Esophagus muscularis mucosa (tissue), 4 donors: ENCODE results near the gene DHRS3. TPM values are rescaled to one million over a fixed set of nuclear protein-coding genes. Genes with fewer than 3 reads are reported as not detected.

Experiments
- DNase-seq: peaks from one replicate; pipeline ENCODE4 v3.0.0-alpha.2; 2017; ENCODE audit errors: extremely low spot score
- H3K27ac ChIP-seq, 4 donors: fragments of 200-600 bp; sonication (generic); replicated peaks in 1 of 4; 1 replicate in 3 of 4; 2 replicates in 1 of 4; pipeline ENCODE4 v1.5.1; 2016 to 2019; ENCODE audit warnings: mild to moderate bottlenecking in 1 of 4
- H3K27me3 ChIP-seq, 4 donors: fragments of 200-600 bp; sonication (generic); one replicate each; pipeline versions ENCODE4 v1.5.1 to v1.6.0; 2016 to 2019
- H3K36me3 ChIP-seq, 4 donors: fragments of 200-600 bp; sonication (generic); one replicate each; pipeline ENCODE4 v1.5.1; 2016 to 2019
- H3K4me1 ChIP-seq, 4 donors: fragments of 200-600 bp; sonication (generic); one replicate each; pipeline ENCODE4 v1.5.1; 2016 to 2019
- H3K4me3 ChIP-seq, 4 donors: fragments of 200-600 bp; sonication (generic); 1 replicate in 2 of 4; 2 replicates in 2 of 4; pipeline ENCODE4 v1.5.1; 2016 to 2019; ENCODE audit warnings: mild to moderate bottlenecking in 4 of 4, moderate library complexity in 1 of 4
- H3K9me3 ChIP-seq, 4 donors: fragments of 200-600 bp; sonication (generic); 1 replicate in 3 of 4; 2 replicates in 1 of 4; pipeline ENCODE4 v1.5.1; 2016 to 2019
- CTCF ChIP-seq, 3 experiments: fragments of 200-600 bp in 2 of 3; fragments of 450-650 bp in 1 of 3; sonication (generic) in 2 of 3; IDR thresholded peaks; one replicate each; pipeline ENCODE4 v1.5.1; 2017 to 2019; ENCODE audit warnings: antibody characterized with exemption in 3 of 3, mild to moderate bottlenecking in 2 of 3, moderate library complexity in 1 of 3
- EP300 ChIP-seq: sonication (generic); formaldehyde crosslinking; IDR thresholded peaks from one replicate; pipeline ENCODE4 v1.6.1; 2017; ENCODE audit warnings: antibody characterized with exemption
- POLR2A ChIP-seq: fragments of 450-650 bp; IDR thresholded peaks from one replicate; pipeline ENCODE4 v1.6.1; 2017; ENCODE audit warnings: antibody characterized with exemption, moderate library complexity, mild to moderate bottlenecking, low read depth
- POLR2AphosphoS5 ChIP-seq, 2 donors: sonication (generic); formaldehyde crosslinking; IDR thresholded peaks; one replicate each; pipeline ENCODE4 v1.6.1; 2017; ENCODE audit warnings: antibody characterized with exemption in 2 of 2
- WGBS: methylation state at CpG from one replicate; pipeline ENCODE4 v1.1.5; 2018; 5-methylcytosine and 5-hydroxymethylcytosine counted together
- intact Hi-C: fragments of 100-400 bp; cut with DNase I; formaldehyde crosslinking; loops from one replicate; pipeline ENCODE4 v1.15.1; 2023
- total RNA-seq, 4 donors: library from RNA; depleted of rRNA; stranded (reverse); fragments of >200 nt; gene quantifications; one replicate each; pipeline versions ENCODE4 v1.1.0 to v1.2.1, GENCODE V29; 2016

Gene DHRS3
- total RNA-seq, 4 donors from 2014 or later: 130 to 237 (median 200) TPM

GRCh38 chr1:12600880-12601633, 17.0 kb downstream of the DHRS3 start:
- peaks cover 0 to 17% (median 8%) of the 10 kb centered on the region in 4 donors for H3K36me3 ChIP-seq
- WGBS: 64% methylated on average over 9 of the region's 9 CpGs
- no peaks in the 10 kb centered on the region for H3K9me3 ChIP-seq
- intact Hi-C loops: loop anchor here (2.0 kb wide), 1 partner anchor 16 kb away; no protein-coding TSS in a partner anchor
- TF ChIP-seq CTCF (IDR thresholded peaks at IDR 0.05): peak; percentile 37 to 51 (median 38)
- no peak for TF ChIP-seq EP300
- TF ChIP-seq POLR2AphosphoS5 (IDR thresholded peaks at IDR 0.05): peak in 1 of 2 donors; percentile 18
- H3K27me3 ChIP-seq: no peaks in the 10 kb centered on the region
- H3K4me1 ChIP-seq: peaks cover 92 to 100% (median 94%) of the 10 kb centered on the region in 4 donors
- H3K27ac ChIP-seq: peak overlapping the region; percentile 92 to 95 (median 94)
- no peak overlapping the region for H3K4me3 ChIP-seq
- no peak for DNase-seq

GRCh38 chr1:12600335-12600734, 17.7 kb downstream of the DHRS3 start:
- intact Hi-C loops: loop anchor here (2.0 kb wide), 1 partner anchor 16 kb away; no protein-coding TSS in a partner anchor
- no peak for TF ChIP-seq POLR2A
- TF ChIP-seq CTCF (IDR thresholded peaks at IDR 0.05): no peak
- peak; percentile 53 to 54 for TF ChIP-seq POLR2AphosphoS5 (IDR thresholded peaks at IDR 0.05)
- no peak for TF ChIP-seq EP300
- peaks cover 99 to 100% (median 100%) of the 10 kb centered on the region in 4 donors for H3K4me1 ChIP-seq
- H3K27ac ChIP-seq: peak overlapping the region; percentile 92 to 95 (median 94)
- no peaks in the 10 kb centered on the region for H3K27me3 ChIP-seq
- H3K9me3 ChIP-seq: no peaks in the 10 kb centered on the region
- WGBS: 80% methylated on average over 2 of the region's 7 CpGs
- DNase-seq: no peak
- H3K4me3 ChIP-seq: no peak overlapping the region
- peaks cover 0 to 17% (median 8%) of the 10 kb centered on the region in 4 donors for H3K36me3 ChIP-seq

GRCh38 chr1:12599657-12600056, 18.4 kb downstream of the DHRS3 start:
- TF ChIP-seq CTCF (IDR thresholded peaks at IDR 0.05) (no peak), POLR2AphosphoS5 (IDR thresholded peaks at IDR 0.05) (no peak), POLR2A (no peak), EP300 (no peak)

DNA sequence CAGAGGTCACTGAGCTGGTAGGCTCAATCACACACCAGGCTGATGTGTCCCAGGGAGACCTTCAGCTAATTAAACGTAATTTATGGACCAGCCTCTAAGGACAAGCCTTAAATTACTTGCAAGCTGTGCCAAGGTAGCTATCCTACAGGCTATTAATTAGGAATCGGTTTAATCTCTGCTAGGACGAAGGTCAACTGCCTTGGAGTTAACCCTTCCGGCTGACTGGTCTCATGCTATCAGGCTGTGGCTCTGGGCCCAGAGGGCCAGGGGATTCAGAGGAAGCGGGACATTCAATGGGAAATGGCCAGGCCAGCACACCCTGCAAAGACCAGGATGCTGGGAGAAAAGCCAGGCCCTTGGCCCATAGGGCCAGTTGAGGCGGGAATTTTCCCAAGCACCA, 19.0 kb downstream of the DHRS3 start:
- WGBS: 66% methylated on average over 6 of the region's 6 CpGs
- Histone ChIP-seq H3K9me3 (no peaks in the 10 kb centered on the region), H3K4me3 (no peak overlapping the region), H3K27me3 (no peaks in the 10 kb centered on the region), H3K27ac (peak overlapping the region; percentile 92 to 95 (median 94)), H3K36me3 (peaks cover 0 to 10% (median 3%) of the 10 kb centered on the region in 4 donors), H3K4me1 (peaks cover 98 to 100% (median 100%) of the 10 kb centered on the region in 4 donors)
- TF ChIP-seq EP300: no peak
- no peak for TF ChIP-seq CTCF (IDR thresholded peaks at IDR 0.05)
- no peak for TF ChIP-seq POLR2A
- peak in 1 of 2 donors; percentile 6 for TF ChIP-seq POLR2AphosphoS5 (IDR thresholded peaks at IDR 0.05)
- intact Hi-C loops: loop anchor here (5.0 kb wide), 1 partner anchor 142 kb away; no protein-coding TSS in a partner anchor
- no peak for DNase-seq

More at GRCh38 chr1:12599657-12600056, 18.4 kb downstream of the DHRS3 start:
- peaks cover 0 to 16% (median 6%) of the 10 kb centered on the region in 4 donors for H3K36me3 ChIP-seq
- no peak for DNase-seq
- peak overlapping the region; percentile 92 to 95 (median 94) for H3K27ac ChIP-seq
- H3K9me3 ChIP-seq: no peaks in the 10 kb centered on the region
- intact Hi-C loops: loop anchor here (2.0 to 5.0 kb wide), 2 partner anchors 17 to 142 kb away; no protein-coding TSS in a partner anchor
- WGBS: 71% methylated on average over 5 of the region's 5 CpGs
- no peaks in the 10 kb centered on the region for H3K27me3 ChIP-seq
- H3K4me1 ChIP-seq: peaks cover 99 to 100% (median 100%) of the 10 kb centered on the region in 4 donors
- H3K4me3 ChIP-seq: no peak overlapping the region
